Smooth muscle cell (in vitro differentiated cells): ENCODE results near the gene PIP5K1B. TPM values are rescaled to one million over a fixed set of nuclear protein-coding genes. Genes with fewer than 3 reads are reported as not detected.
A peak's percentile ranks its signal among the peaks of the same experiment; 100 is the strongest.

Experiments used
- DNase-seq: peaks from one replicate; lab custom pipeline; 2025; ENCODE audit not compliant: unreplicated experiment; lab: John Stamatoyannopoulos, UW
- H2AFZ ChIP-seq: fragments of 200-600 bp; sonication (generic); 2 replicates; pipeline ENCODE4 v1.6.0; 2016; ENCODE audit warnings: antibody characterized with exemption, low read depth, mild to moderate bottlenecking
- H3F3A ChIP-seq: fragments of 200-600 bp; sonication (generic); 2 replicates; pipeline ENCODE4 v1.6.0; 2017; ENCODE audit warnings: antibody characterized with exemption, low read depth
- H3K27ac ChIP-seq: fragments of 200-600 bp; sonication (generic); 2 replicates; pipeline ENCODE4 v1.5.1; 2016; ENCODE audit warnings: low read depth, mild to moderate bottlenecking
- H3K27me3 ChIP-seq: fragments of 200-600 bp; sonication (generic); 2 replicates; pipeline ENCODE4 v1.6.1; 2016; ENCODE audit warnings: low read depth, mild to moderate bottlenecking
- H3K36me3 ChIP-seq: fragments of 200-600 bp; sonication (generic); 2 replicates; pipeline ENCODE4 v1.5.1; 2016; ENCODE audit warnings: low read depth
- H3K4me1 ChIP-seq: fragments of 200-600 bp; sonication (generic); 2 replicates; pipeline ENCODE4 v1.5.1; 2016; ENCODE audit warnings: low read depth
- H3K4me2 ChIP-seq: fragments of 200-600 bp; sonication (generic); 2 replicates; pipeline ENCODE4 v1.6.0; 2016; ENCODE audit warnings: mild to moderate bottlenecking
- H3K4me3 ChIP-seq: fragments of 200-600 bp; sonication (generic); 2 replicates; pipeline ENCODE4 v1.5.1; 2016; ENCODE audit warnings: mild to moderate bottlenecking
- H3K79me2 ChIP-seq: fragments of 200-600 bp; sonication (generic); 2 replicates; pipeline ENCODE4 v1.6.0; 2016; ENCODE audit warnings: low read depth, mild to moderate bottlenecking
- H3K9ac ChIP-seq: fragments of 200-600 bp; sonication (generic); 2 replicates; pipeline ENCODE4 v1.6.0; 2016; ENCODE audit warnings: low read depth
- H3K9me3 ChIP-seq: fragments of 200-600 bp; sonication (generic); replicated peaks from 2 replicates; pipeline ENCODE4 v1.5.1; 2016; ENCODE audit warnings: low read depth
- H4K20me1 ChIP-seq: fragments of 200-600 bp; sonication (generic); 2 replicates; pipeline ENCODE4 v1.6.0; 2016; ENCODE audit warnings: low read depth
- WGBS: methylation state at CpG from one replicate; pipeline ENCODE4 v1.1.7; 2016; ENCODE audit warnings: low lambda C conversion rate; 5-methylcytosine and 5-hydroxymethylcytosine counted together
- polyA plus RNA-seq: library from polyadenylated mRNA; unstranded; fragments of >200 nt; fragmentation: Nextera tagmentation; extraction: Ambion mirVana; gene quantifications from 2 replicates; pipeline ENCODE4 v1.2.1, GENCODE V29; 2016
- total RNA-seq: library from RNA; depleted of rRNA; stranded (reverse); fragments of >200 nt; gene quantifications from 2 replicates; pipeline ENCODE4 v1.2.3, GENCODE V29; 2014
- TF ChIP-seq, protein P1 (sequence below): fragments of 200-600 bp; sonication (generic); IDR thresholded peaks from 2 replicates; pipeline ENCODE4 v1.5.1; 2017; ENCODE audit warnings: borderline replicate concordance, mild to moderate bottlenecking, antibody characterized with exemption; ENCODE audit not compliant: insufficient read depth, poor library complexity, severe bottlenecking

Gene PIP5K1B
- total and polyA plus RNA-seq, 2 experiments from 2014 or later, result not detected

DNA sequence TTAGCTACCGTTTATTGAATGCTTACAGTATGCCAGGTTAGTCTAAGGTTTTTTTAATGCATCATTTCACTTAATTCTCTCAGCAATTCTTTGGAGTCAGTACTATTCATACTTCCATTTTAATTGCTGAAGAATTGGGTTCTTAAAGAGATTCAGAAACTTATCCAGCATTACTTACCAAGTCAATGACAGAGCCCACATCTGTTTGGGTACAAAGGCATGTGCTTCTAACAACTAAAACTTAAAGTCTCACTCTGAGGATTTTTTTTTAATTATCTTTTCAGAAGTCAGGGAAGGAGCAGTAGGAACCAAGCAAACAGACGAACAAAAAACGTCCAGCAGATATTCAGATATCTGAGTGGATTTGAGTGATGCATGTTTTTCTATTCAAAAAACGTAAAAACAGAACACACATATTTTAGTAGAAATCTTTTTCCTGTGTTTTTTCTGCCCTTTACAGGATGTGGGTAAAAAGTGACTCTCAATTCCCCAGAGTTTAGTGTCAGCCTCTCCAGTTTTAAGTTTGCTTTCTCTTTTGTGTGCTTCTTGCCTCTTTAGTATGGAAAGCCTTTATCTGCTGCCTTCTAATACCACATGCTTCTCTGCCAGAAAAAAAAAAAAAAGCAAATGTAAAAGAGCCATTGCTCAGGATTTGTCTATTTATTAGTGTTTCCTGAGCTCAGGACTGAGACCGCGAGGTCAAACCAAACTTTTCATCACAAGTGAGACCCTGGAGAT is 190.9 kb downstream of the PIP5K1B start:
- no peak overlapping the region for H3K9ac ChIP-seq
- no peaks in the 10 kb centered on the region for H3K27me3 ChIP-seq
- H3K79me2 ChIP-seq, result no peaks in the 10 kb centered on the region
- peak overlapping the region; percentile 59 for H3K4me2 ChIP-seq
- peak overlapping the region; percentile 11 for H3K4me3 ChIP-seq
- no peaks in the 10 kb centered on the region for H3F3A ChIP-seq
- 61% methylated on average over 6 of the region's 6 CpGs for WGBS
- H2AFZ ChIP-seq, result peak overlapping the region; percentile 39
- H3K27ac ChIP-seq, result no peak overlapping the region
- TF ChIP-seq, protein P1, sequence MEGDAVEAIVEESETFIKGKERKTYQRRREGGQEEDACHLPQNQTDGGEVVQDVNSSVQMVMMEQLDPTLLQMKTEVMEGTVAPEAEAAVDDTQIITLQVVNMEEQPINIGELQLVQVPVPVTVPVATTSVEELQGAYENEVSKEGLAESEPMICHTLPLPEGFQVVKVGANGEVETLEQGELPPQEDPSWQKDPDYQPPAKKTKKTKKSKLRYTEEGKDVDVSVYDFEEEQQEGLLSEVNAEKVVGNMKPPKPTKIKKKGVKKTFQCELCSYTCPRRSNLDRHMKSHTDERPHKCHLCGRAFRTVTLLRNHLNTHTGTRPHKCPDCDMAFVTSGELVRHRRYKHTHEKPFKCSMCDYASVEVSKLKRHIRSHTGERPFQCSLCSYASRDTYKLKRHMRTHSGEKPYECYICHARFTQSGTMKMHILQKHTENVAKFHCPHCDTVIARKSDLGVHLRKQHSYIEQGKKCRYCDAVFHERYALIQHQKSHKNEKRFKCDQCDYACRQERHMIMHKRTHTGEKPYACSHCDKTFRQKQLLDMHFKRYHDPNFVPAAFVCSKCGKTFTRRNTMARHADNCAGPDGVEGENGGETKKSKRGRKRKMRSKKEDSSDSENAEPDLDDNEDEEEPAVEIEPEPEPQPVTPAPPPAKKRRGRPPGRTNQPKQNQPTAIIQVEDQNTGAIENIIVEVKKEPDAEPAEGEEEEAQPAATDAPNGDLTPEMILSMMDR, result no peak
- no peak for DNase-seq
- H4K20me1 ChIP-seq, result no peaks in the 10 kb centered on the region
- peaks cover 23% of the 10 kb centered on the region for H3K4me1 ChIP-seq
- no peaks in the 10 kb centered on the region for H3K36me3 ChIP-seq
- H3K9me3 ChIP-seq, result no peaks in the 10 kb centered on the region

DNA sequence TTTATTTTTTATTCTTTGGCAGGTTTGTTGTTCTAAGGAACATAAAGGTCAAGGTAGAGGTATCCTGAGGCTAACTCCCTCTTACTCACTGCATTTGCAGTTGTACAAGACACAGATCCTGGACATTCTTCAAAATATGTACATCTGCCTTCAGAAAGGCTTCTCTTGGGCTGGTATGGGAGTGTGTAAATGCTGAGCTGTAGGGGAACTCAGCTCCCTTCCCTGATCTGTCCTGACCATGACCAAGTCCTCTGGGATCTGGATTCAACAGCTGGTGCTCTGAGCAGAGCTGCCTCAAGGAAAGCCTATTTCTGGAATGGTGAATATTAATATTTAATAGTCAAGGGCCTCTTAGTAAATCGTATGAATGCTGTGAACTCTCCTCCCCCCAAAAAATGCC is 191.4 kb downstream of the PIP5K1B start:
- Histone ChIP-seq H2AFZ (no peak overlapping the region), H3F3A (no peaks in the 10 kb centered on the region), H3K9ac (no peak overlapping the region), H3K4me1 (peaks cover 23% of the 10 kb centered on the region), H4K20me1 (no peaks in the 10 kb centered on the region), H3K9me3 (no peaks in the 10 kb centered on the region), H3K4me2 (peak overlapping the region; percentile 59), H3K79me2 (no peaks in the 10 kb centered on the region), H3K36me3 (no peaks in the 10 kb centered on the region), H3K27ac (no peak overlapping the region), H3K27me3 (no peaks in the 10 kb centered on the region), H3K4me3 (no peak overlapping the region)
- 93% methylated on average over 1 of the region's 1 CpG for WGBS
- DNase-seq, result no peak
- TF ChIP-seq, protein P1, result no peak

DNA sequence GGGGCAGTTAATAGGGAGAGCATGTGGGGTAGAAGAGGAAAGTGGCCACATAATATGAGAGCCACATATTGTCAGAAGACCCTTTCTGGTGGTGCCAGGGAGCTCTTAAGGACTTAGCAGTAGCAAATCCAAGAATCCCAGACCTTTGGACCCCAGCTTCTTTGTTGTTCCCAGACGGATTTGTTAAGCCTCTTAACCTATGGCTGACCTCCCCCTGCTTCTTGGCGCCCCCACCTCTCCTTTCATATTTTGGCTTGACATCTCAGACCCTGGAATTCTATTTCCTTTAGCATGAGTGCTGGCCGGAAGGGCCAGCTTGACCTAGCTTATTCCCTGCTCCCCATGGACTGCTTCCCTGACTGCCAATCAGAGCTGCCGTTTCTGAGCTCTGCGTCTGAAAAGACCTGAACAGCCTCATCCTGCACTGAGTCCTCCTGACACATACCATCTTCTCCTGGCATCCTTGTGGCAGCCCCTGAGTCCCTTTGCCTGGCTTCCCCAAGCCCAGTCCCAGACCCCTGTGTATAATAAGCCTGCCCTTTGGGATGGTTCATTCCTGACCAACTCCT is 192.6 kb downstream of the PIP5K1B start:
- peaks cover 23% of the 10 kb centered on the region for H3K4me1 ChIP-seq
- H3K4me3 ChIP-seq, result no peak overlapping the region
- no peak overlapping the region for H3K9ac ChIP-seq
- no peaks in the 10 kb centered on the region for H4K20me1 ChIP-seq
- no peaks in the 10 kb centered on the region for H3K79me2 ChIP-seq
- WGBS, result 71% methylated on average over 5 of the region's 5 CpGs
- H3F3A ChIP-seq, result no peaks in the 10 kb centered on the region
- no peak overlapping the region for H3K4me2 ChIP-seq
- no peak overlapping the region for H3K27ac ChIP-seq
- TF ChIP-seq, protein P1, result no peak
- no peak overlapping the region for H2AFZ ChIP-seq
- DNase-seq, result no peak
- no peaks in the 10 kb centered on the region for H3K9me3 ChIP-seq
- no peaks in the 10 kb centered on the region for H3K36me3 ChIP-seq
- no peaks in the 10 kb centered on the region for H3K27me3 ChIP-seq
